ENCODE measurements around the gene DPP10.

DNA sequence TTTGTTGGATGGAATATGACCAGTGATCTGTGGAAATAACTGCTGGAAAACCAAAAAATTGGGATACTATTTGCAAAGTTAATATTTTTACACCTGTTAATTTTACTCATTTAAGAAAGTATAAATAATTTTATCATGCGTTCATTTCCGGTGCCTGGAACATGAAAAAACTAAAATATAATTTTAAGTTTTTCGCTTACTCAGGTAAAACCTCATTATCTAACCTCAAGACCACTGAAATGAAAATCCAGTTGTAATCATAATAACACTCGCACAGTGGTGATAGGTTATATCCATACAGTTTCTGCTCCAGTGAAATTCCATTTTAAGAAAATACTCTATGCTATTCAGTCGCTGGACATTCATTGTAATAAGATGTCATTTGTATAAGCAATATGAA, 517.9 kb downstream of the DPP10 start:
- TF ChIP-seq, protein P1, sequence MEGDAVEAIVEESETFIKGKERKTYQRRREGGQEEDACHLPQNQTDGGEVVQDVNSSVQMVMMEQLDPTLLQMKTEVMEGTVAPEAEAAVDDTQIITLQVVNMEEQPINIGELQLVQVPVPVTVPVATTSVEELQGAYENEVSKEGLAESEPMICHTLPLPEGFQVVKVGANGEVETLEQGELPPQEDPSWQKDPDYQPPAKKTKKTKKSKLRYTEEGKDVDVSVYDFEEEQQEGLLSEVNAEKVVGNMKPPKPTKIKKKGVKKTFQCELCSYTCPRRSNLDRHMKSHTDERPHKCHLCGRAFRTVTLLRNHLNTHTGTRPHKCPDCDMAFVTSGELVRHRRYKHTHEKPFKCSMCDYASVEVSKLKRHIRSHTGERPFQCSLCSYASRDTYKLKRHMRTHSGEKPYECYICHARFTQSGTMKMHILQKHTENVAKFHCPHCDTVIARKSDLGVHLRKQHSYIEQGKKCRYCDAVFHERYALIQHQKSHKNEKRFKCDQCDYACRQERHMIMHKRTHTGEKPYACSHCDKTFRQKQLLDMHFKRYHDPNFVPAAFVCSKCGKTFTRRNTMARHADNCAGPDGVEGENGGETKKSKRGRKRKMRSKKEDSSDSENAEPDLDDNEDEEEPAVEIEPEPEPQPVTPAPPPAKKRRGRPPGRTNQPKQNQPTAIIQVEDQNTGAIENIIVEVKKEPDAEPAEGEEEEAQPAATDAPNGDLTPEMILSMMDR (IDR thresholded peaks at IDR 0.05; ENCODE audit: insufficient read depth, low read depth, low read length): no peak
- no peak for TF ChIP-seq EZH2 (IDR thresholded peaks at IDR 0.05; ENCODE audit: insufficient read depth, low read length)
